Metanephros (tissue), 1 donor: Measurements from ENCODE around the gene ZNF322. TPM values are rescaled to one million over a fixed set of nuclear protein-coding genes. Genes with fewer than 3 reads are reported as not detected.

Source experiments
- total RNA-seq: library from RNA; depleted of rRNA; stranded (reverse); fragments of >200 nt; gene quantifications from one replicate; pipeline ENCODE4 v1.2.3, GENCODE V29; 2014

Gene ZNF322, protein sequence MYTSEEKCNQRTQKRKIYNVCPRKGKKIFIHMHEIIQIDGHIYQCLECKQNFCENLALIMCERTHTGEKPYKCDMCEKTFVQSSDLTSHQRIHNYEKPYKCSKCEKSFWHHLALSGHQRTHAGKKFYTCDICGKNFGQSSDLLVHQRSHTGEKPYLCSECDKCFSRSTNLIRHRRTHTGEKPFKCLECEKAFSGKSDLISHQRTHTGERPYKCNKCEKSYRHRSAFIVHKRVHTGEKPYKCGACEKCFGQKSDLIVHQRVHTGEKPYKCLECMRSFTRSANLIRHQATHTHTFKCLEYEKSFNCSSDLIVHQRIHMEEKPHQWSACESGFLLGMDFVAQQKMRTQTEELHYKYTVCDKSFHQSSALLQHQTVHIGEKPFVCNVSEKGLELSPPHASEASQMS
- total RNA-seq, result 31.9 TPM

DNA sequence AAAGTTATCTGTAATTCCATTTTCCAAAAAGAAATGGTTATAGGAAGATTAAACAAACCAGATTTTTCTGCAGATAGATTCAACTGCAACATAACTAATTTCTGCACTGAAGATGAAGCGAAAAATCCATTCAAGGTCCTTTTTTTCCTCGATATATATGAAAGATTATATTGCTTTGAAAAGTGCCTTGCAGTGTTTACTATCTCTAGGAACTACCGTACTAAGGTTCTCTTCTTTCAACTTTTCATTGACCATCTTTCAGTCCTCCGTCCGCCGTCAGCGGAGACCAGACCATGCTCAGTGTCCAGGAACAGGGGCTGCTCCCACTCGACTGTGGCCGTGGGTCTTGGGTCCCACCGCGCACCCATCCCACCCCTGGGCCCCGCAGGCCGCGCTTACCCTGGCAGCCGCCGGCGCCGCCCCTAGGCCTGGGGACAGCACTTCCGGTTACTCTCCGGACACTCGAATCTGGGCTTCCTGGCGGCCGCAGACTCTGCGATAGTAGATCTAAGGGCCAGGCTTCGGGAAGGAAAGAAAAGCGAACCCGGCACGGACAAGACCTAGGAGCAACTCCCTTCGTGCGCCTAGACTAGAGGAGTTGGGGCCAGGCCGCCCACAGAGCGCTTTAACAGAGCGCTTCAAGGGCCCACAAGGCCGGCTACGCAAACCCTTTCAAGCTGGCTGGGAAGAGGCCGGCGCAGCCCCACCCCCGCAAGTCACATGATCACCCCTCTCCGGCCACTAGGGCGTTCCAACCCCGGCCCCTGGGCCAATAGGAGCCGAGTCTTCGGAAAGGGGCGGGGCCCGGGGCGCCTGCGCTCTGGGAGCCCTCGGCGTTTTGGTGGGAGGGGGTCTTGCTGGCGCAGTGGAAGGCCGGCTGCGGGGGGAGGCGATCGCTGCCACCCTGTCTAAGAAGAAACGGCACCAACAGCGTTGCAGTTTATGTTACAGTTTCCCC, at the start of gene ZNF322:
Gene ZNF322 (minus strand): TSS at position 705 of the 958 bp plus-strand sequence. CDS start 21,193 bp downstream, outside the sequence.

DNA sequence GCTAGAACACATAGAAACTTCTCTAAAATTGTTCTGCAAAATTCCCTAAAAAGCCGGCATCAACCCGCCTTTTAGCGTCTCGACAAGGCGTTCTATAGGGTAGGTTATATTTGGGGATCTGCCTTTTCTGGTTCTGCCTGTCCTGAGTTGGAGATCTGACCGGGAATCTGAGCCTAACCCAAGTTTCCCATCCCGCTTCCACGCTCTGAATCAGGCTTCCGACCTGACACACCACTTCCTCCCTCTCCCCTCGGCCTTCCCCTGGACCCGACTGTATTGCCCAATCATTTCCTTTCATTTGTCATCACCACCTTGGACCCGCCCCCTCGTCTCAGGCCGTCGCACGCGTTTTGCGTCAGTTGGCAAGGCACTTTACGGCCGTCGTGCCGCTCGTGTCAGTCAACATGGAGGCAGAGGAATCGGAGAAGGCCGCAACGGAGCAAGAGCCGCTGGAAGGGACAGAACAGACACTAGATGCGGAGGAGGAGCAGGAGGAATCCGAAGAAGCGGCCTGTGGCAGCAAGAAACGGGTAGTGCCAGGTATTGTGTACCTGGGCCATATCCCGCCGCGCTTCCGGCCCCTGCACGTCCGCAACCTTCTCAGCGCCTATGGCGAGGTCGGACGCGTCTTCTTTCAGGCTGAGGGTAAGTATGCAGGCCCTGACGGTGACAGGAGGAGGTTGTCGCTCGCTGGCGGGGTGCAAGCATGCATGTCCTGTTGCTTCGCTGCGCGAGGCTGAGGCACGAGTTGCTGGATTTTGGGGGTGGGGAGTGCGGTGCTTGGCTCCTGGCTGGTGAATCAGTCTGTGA, 62.8 kb downstream of the ZNF322 start, which contains the start of gene ABT1:
Gene ABT1 (plus strand): TSS at position 375 of the 810 bp plus-strand sequence. CDS start 30 bp downstream, at position 405.

Other genes starting within 250 kb of the ZNF322 start
- 30.0 TPM for gene BTN3A3, start 219.2 kb downstream of the ZNF322 start, total RNA-seq
- 22.5 TPM for gene BTN2A1, start 201.8 kb downstream of the ZNF322 start, total RNA-seq
- gene BTN1A1, start 159.4 kb downstream of the ZNF322 start, total RNA-seq, result not detected
- 47.4 TPM for gene HMGN4, start 121.4 kb downstream of the ZNF322 start, total RNA-seq
- 17.0 TPM for gene ABT1, start 62.8 kb downstream of the ZNF322 start, total RNA-seq